Testis (tissue), 3 donors: Measurements from ENCODE around the gene SYNE1. TPM values are rescaled to one million over a fixed set of nuclear protein-coding genes. Genes with fewer than 3 reads are reported as not detected.
"Not testable (repeated sequence)": the region's sequence is repeated elsewhere in the genome, so short reads cannot be mapped to it uniquely, and the experiment has no call there.

Source experiments
- DNase-seq: peaks from one replicate; pipeline ENCODE4 v3.0.0-alpha.2; 2019
- H3K27ac ChIP-seq, 2 donors: fragments of 200-600 bp; sonication (generic); one replicate each; pipeline ENCODE4 v1.5.1; 2019
- H3K27me3 ChIP-seq: fragments of 200-600 bp; sonication (generic); one replicate; pipeline ENCODE4 v1.5.1; 2019
- H3K36me3 ChIP-seq: fragments of 200-600 bp; sonication (generic); one replicate; pipeline ENCODE4 v1.5.1; 2017; ENCODE audit warnings: low read depth; ENCODE audit errors: missing control alignments
- H3K4me1 ChIP-seq: fragments of 200-600 bp; sonication (generic); one replicate; pipeline ENCODE4 v1.5.1; 2019
- H3K4me3 ChIP-seq, 2 donors: fragments of 200-600 bp; sonication (generic); one replicate each; pipeline ENCODE4 v1.5.1; 2017 to 2019
- H3K9me3 ChIP-seq: fragments of 200-600 bp; sonication (generic); one replicate; pipeline ENCODE4 v1.5.1; 2017
- POLR2A ChIP-seq: fragments of 450-650 bp; IDR thresholded peaks from one replicate; pipeline ENCODE4 v1.6.1; 2017; ENCODE audit warnings: antibody characterized with exemption, mild to moderate bottlenecking, moderate library complexity
- WGBS, 2 donors: methylation state at CpG; one replicate each; pipeline ENCODE4 v1.1.5; 2018; 5-methylcytosine and 5-hydroxymethylcytosine counted together
- intact Hi-C: fragments of 100-400 bp; cut with DNase I; formaldehyde crosslinking; loops from one replicate; pipeline ENCODE4 v1.15.1; 2023; ENCODE audit warnings: low total_unique reads
- polyA plus RNA-seq: library from polyadenylated mRNA; stranded (reverse); fragments of 350-450 nt; fragmentation: Illumina TruSeq; extraction: RNeasy Lipid Tissue Mini Kit (QIAGEN cat#74804); gene quantifications from one replicate; pipeline ENCODE4 v1.2.3, GENCODE V29; 2014; ENCODE audit warnings: low read depth, low replicate concordance; ENCODE audit not compliant: insufficient read depth
- total RNA-seq, 2 donors: library from RNA; depleted of rRNA; stranded (reverse); fragments of >200 nt; gene quantifications; one replicate each; pipeline ENCODE4 v1.2.3, GENCODE V29; 2016
- TF ChIP-seq, protein P1 (sequence below), 3 experiments: fragments of 450-650 bp in 2 of 3; fragments of 200-600 bp in 1 of 3; sonication (generic) in 1 of 3; IDR thresholded peaks; one replicate each; pipeline ENCODE4 v1.5.1; 2016 to 2019; ENCODE audit warnings: antibody characterized with exemption in 3 of 3, mild to moderate bottlenecking in 2 of 3, moderate library complexity in 1 of 3

SYNE1 gene
- total and polyA plus RNA-seq, 3 donors from 2014 or later, result 57.2 to 255 (median 228) TPM

DNA sequence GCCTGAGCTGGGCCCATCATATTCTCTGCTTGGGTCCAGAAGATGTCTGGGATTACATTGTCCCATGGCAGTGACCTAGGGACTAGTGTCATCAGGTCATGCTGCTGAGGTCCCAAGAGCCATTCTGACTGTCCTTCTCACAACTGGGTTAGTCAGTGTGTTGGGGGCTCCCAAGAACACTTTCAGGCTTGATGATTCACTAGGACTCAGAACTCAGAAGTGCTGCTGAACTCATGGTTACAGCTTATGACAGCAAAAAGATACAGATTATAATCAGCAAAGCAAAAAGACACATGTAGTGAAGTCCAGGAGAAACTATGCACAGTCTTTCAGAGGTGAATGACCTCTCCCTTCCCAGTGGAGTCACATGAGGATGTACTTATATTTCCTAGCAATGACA, 107.8 kb downstream of the SYNE1 start:
- Histone ChIP-seq H3K9me3 (no peaks in the 10 kb centered on the region), H3K4me1 (no peaks in the 10 kb centered on the region), H3K4me3 (no peak overlapping the region), H3K36me3 (no peaks in the 10 kb centered on the region), H3K27ac (no peak overlapping the region), H3K27me3 (no peaks in the 10 kb centered on the region)
- DNase-seq, result no peak
- intact Hi-C loops, result no loop called here
- TF ChIP-seq, protein P1, sequence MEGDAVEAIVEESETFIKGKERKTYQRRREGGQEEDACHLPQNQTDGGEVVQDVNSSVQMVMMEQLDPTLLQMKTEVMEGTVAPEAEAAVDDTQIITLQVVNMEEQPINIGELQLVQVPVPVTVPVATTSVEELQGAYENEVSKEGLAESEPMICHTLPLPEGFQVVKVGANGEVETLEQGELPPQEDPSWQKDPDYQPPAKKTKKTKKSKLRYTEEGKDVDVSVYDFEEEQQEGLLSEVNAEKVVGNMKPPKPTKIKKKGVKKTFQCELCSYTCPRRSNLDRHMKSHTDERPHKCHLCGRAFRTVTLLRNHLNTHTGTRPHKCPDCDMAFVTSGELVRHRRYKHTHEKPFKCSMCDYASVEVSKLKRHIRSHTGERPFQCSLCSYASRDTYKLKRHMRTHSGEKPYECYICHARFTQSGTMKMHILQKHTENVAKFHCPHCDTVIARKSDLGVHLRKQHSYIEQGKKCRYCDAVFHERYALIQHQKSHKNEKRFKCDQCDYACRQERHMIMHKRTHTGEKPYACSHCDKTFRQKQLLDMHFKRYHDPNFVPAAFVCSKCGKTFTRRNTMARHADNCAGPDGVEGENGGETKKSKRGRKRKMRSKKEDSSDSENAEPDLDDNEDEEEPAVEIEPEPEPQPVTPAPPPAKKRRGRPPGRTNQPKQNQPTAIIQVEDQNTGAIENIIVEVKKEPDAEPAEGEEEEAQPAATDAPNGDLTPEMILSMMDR (IDR thresholded peaks at IDR 0.05), result no peak
- TF ChIP-seq POLR2A, result no peak

DNA sequence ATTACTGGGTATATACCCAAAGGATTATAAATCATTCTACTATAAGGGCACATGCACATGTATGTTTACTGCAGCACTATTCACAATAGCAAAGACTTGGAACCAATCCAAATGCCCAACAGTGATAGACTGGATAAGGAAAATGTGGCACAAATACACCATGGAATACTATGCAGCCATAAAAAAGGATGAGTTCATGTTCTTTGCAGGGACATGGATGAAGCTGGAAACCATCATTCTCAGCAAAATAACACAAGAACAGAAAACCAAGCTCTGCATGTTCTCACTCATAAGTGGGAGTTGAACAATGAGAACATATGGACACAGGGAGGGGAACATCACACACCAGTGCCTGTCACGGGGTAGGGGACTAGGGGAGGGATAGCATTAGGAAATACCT, 123.0 kb downstream of the SYNE1 start:
- not testable (repeated sequence) for H3K36me3 ChIP-seq, DNase-seq
- 90 to 100% methylated on average over 1 of the region's 1 CpG for WGBS, 2 donors

DNA sequence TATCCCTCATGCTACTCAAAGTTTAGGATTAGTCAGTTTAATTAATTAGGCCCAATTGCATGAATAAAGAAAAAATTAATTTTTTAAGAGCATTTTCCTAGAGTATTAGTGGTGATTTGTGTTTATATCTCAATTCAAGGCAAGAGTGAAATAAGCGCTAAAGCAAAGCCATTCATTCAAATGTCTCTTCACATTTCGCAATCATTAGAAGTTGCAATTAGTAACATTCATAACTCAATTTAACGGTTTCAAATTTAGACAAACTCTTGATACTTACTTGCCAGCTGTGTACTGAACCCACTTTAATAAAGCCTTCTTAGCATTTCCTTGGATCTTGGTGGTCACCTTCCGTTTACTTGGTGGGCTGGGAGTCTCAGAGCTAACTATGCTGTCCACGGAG, 127.2 kb downstream of the SYNE1 start:
- WGBS, 2 donors, result 64 to 68% methylated on average over 5 of the region's 5 CpGs
- intact Hi-C loops, result no loop called here
- Histone ChIP-seq H3K4me1 (no peaks in the 10 kb centered on the region), H3K36me3 (no peaks in the 10 kb centered on the region), H3K27ac (no peak overlapping the region), H3K9me3 (no peaks in the 10 kb centered on the region), H3K4me3 (no peak overlapping the region), H3K27me3 (no peaks in the 10 kb centered on the region)
- no peak for TF ChIP-seq POLR2A
- TF ChIP-seq, protein P1 (IDR thresholded peaks at IDR 0.05), result no peak
- no peak for DNase-seq

More for the DNA sequence above, 123.0 kb downstream of the SYNE1 start:
- H3K27ac ChIP-seq, H3K4me1 ChIP-seq, H3K9me3 ChIP-seq, H3K4me3 ChIP-seq, intact Hi-C loops, H3K27me3 ChIP-seq: not testable (repeated sequence)

DNA sequence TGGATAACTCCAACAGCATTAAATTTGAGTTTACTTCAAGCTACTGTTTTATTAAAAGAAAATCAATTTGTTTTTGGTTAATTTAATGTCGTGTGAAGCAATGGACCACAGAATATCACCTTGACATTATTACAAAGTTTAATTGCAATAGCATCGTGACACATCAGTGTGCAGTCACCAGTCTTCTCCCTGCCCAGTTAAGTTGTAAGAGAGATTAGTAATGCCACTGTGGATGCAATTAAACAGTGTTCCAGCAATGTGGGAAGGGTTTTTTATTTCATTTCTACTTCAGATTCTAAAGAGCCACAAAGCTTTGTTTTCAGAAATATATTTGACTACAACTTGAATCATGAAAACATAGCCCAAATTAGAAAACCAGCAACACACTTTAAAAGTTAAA, 128.7 kb downstream of the SYNE1 start:
- Histone ChIP-seq H3K4me1 (no peaks in the 10 kb centered on the region), H3K4me3 (no peak overlapping the region), H3K27ac (no peak overlapping the region), H3K9me3 (no peaks in the 10 kb centered on the region), H3K36me3 (no peaks in the 10 kb centered on the region), H3K27me3 (no peaks in the 10 kb centered on the region)
- DNase-seq, result no peak
- WGBS, 2 donors, result 84 to 85% methylated on average over 2 of the region's 2 CpGs
- TF ChIP-seq, protein P1 (IDR thresholded peaks at IDR 0.05), result no peak
- TF ChIP-seq POLR2A, result no peak
- intact Hi-C loops, result no loop called here

DNA sequence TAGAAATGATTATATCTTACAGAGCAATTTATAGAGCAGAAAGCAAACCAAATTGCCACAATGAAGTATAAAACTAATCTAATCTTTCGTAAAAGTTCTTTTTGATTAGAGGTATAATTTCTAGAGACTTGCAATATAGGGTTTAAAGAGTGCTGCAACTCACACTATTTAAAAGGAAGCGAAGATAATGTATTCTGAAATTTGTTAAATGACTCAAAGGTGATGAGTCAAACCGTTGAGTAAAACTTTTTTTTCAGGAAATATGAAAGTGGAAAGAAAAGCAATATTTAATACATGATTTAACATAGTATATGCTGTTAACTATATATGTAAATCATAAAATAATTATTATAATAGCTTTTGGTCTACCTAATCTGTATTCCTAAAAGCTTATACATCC, 133.6 kb downstream of the SYNE1 start:
- Histone ChIP-seq H3K9me3 (no peaks in the 10 kb centered on the region), H3K27me3 (no peaks in the 10 kb centered on the region), H3K4me1 (no peaks in the 10 kb centered on the region), H3K27ac (no peak overlapping the region), H3K36me3 (no peaks in the 10 kb centered on the region), H3K4me3 (no peak overlapping the region)
- TF ChIP-seq POLR2A, result no peak
- TF ChIP-seq, protein P1 (IDR thresholded peaks at IDR 0.05), result no peak
- DNase-seq, result no peak
- WGBS, 2 donors, result 83 to 86% methylated on average over 3 of the region's 3 CpGs
- intact Hi-C loops, result no loop called here
